Peyer's patch (tissue), 4 donors: Measurements from ENCODE around the gene PNN.
"Not testable (repeated sequence)": the region's sequence is repeated elsewhere in the genome, so short reads cannot be mapped to it uniquely, and the experiment has no call there.

Experiments
- POLR2A ChIP-seq, 2 donors: fragments of 450-650 bp; IDR thresholded peaks; one replicate each; pipeline ENCODE4 v1.5.1; 2017; ENCODE audit warnings: antibody characterized with exemption in 2 of 2, mild to moderate bottlenecking in 2 of 2, moderate library complexity in 2 of 2
- TF ChIP-seq, protein P1 (sequence below), 6 experiments: fragments of 450-650 bp in 4 of 6; fragments of 200-600 bp in 2 of 6; sonication (generic) in 1 of 6; IDR thresholded peaks; one replicate each; pipeline ENCODE4 v1.5.1; 2017 to 2019; ENCODE audit warnings: antibody characterized with exemption in 6 of 6, mild to moderate bottlenecking in 3 of 6, moderate library complexity in 1 of 6

DNA sequence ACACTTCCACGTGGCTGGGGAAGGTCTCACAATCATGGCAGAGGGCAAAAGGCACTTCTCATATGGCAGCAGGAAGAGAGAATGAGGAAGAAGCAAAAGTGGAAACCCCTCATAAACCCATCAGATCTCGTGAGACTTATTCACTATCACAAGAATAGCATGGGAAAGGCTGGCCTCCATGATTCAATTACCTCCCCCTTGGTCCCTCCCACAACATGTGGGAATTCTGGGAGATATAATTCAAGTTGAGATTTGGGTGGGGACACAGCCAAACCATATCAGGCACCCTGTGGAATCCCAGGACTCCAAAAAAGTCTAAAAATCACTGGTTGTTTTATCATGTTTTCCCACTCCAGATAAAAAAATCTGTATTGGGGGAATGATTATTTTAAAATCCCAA is 31.8 kb upstream of the PNN start:
- not testable (repeated sequence) for TF ChIP-seq POLR2A (IDR thresholded peaks at IDR 0.05)
- TF ChIP-seq, protein P1, sequence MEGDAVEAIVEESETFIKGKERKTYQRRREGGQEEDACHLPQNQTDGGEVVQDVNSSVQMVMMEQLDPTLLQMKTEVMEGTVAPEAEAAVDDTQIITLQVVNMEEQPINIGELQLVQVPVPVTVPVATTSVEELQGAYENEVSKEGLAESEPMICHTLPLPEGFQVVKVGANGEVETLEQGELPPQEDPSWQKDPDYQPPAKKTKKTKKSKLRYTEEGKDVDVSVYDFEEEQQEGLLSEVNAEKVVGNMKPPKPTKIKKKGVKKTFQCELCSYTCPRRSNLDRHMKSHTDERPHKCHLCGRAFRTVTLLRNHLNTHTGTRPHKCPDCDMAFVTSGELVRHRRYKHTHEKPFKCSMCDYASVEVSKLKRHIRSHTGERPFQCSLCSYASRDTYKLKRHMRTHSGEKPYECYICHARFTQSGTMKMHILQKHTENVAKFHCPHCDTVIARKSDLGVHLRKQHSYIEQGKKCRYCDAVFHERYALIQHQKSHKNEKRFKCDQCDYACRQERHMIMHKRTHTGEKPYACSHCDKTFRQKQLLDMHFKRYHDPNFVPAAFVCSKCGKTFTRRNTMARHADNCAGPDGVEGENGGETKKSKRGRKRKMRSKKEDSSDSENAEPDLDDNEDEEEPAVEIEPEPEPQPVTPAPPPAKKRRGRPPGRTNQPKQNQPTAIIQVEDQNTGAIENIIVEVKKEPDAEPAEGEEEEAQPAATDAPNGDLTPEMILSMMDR (IDR thresholded peaks at IDR 0.05): not testable (repeated sequence)
